ENCODE measurements around the gene MTHFSD. TPM values are rescaled to one million over a fixed set of nuclear protein-coding genes. Genes with fewer than 3 reads are reported as not detected.

MTHFSD gene
- total and polyA plus RNA-seq, 2 of the 8 experiments (the other 6 are each of a cell fraction or from before 2014, with no cell fraction given): 7.1 to 9.8 TPM

- TF ChIP-seq, protein P1, sequence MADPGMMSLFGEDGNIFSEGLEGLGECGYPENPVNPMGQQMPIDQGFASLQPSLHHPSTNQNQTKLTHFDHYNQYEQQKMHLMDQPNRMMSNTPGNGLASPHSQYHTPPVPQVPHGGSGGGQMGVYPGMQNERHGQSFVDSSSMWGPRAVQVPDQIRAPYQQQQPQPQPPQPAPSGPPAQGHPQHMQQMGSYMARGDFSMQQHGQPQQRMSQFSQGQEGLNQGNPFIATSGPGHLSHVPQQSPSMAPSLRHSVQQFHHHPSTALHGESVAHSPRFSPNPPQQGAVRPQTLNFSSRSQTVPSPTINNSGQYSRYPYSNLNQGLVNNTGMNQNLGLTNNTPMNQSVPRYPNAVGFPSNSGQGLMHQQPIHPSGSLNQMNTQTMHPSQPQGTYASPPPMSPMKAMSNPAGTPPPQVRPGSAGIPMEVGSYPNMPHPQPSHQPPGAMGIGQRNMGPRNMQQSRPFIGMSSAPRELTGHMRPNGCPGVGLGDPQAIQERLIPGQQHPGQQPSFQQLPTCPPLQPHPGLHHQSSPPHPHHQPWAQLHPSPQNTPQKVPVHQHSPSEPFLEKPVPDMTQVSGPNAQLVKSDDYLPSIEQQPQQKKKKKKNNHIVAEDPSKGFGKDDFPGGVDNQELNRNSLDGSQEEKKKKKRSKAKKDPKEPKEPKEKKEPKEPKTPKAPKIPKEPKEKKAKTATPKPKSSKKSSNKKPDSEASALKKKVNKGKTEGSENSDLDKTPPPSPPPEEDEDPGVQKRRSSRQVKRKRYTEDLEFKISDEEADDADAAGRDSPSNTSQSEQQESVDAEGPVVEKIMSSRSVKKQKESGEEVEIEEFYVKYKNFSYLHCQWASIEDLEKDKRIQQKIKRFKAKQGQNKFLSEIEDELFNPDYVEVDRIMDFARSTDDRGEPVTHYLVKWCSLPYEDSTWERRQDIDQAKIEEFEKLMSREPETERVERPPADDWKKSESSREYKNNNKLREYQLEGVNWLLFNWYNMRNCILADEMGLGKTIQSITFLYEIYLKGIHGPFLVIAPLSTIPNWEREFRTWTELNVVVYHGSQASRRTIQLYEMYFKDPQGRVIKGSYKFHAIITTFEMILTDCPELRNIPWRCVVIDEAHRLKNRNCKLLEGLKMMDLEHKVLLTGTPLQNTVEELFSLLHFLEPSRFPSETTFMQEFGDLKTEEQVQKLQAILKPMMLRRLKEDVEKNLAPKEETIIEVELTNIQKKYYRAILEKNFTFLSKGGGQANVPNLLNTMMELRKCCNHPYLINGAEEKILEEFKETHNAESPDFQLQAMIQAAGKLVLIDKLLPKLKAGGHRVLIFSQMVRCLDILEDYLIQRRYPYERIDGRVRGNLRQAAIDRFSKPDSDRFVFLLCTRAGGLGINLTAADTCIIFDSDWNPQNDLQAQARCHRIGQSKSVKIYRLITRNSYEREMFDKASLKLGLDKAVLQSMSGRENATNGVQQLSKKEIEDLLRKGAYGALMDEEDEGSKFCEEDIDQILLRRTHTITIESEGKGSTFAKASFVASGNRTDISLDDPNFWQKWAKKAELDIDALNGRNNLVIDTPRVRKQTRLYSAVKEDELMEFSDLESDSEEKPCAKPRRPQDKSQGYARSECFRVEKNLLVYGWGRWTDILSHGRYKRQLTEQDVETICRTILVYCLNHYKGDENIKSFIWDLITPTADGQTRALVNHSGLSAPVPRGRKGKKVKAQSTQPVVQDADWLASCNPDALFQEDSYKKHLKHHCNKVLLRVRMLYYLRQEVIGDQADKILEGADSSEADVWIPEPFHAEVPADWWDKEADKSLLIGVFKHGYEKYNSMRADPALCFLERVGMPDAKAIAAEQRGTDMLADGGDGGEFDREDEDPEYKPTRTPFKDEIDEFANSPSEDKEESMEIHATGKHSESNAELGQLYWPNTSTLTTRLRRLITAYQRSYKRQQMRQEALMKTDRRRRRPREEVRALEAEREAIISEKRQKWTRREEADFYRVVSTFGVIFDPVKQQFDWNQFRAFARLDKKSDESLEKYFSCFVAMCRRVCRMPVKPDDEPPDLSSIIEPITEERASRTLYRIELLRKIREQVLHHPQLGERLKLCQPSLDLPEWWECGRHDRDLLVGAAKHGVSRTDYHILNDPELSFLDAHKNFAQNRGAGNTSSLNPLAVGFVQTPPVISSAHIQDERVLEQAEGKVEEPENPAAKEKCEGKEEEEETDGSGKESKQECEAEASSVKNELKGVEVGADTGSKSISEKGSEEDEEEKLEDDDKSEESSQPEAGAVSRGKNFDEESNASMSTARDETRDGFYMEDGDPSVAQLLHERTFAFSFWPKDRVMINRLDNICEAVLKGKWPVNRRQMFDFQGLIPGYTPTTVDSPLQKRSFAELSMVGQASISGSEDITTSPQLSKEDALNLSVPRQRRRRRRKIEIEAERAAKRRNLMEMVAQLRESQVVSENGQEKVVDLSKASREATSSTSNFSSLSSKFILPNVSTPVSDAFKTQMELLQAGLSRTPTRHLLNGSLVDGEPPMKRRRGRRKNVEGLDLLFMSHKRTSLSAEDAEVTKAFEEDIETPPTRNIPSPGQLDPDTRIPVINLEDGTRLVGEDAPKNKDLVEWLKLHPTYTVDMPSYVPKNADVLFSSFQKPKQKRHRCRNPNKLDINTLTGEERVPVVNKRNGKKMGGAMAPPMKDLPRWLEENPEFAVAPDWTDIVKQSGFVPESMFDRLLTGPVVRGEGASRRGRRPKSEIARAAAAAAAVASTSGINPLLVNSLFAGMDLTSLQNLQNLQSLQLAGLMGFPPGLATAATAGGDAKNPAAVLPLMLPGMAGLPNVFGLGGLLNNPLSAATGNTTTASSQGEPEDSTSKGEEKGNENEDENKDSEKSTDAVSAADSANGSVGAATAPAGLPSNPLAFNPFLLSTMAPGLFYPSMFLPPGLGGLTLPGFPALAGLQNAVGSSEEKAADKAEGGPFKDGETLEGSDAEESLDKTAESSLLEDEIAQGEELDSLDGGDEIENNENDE (IDR thresholded peaks at IDR 0.05; ENCODE audit: insufficient replicate concordance, low read length): no peak
- TF ChIP-seq CREB1 (IDR thresholded peaks at IDR 0.05) (no peak), NRF1 (IDR thresholded peaks at IDR 0.05; ENCODE audit: low read depth, low read length) (no peak), TAF1 (IDR thresholded peaks at IDR 0.05; ENCODE audit: low read depth, low read length) (no peak), HDAC6 (IDR thresholded peaks at IDR 0.05; ENCODE audit: low read depth, low read length) (no peak), TEAD4 (IDR thresholded peaks at IDR 0.05; ENCODE audit: low read depth, low read length) (no peak), KDM5A (IDR thresholded peaks at IDR 0.05; ENCODE audit: low read length) (no peak), PHF8 (conservative IDR thresholded peaks at IDR 0.05; ENCODE audit: low read depth, low read length) (no peak), SIRT6 (IDR thresholded peaks at IDR 0.05; ENCODE audit: low read length) (no peak), HDAC2 (IDR thresholded peaks at IDR 0.05; ENCODE audit: borderline replicate concordance in 1 of 2, low read depth in 2 of 2, low read length in 2 of 2) (no peak), GABPA (IDR thresholded peaks at IDR 0.05; ENCODE audit: borderline replicate concordance, insufficient read depth, low read length) (no peak)
These were observed 49.6 kb upstream of the MTHFSD start (continued) for GRCh38 chr16:86604436-86605193.

All from H1 (cell line).